OCI-LY1 (cell line): ENCODE data around the gene SLCO2B1.

ENCODE experiments used
- H2AFZ ChIP-seq: fragments of 200-600 bp; sonication (generic), shearing (Covaris generic); 2 replicates; pipeline ENCODE4 v1.6.0; 2014; ENCODE audit warnings: antibody characterized with exemption, mild to moderate bottlenecking, low read length
- H3F3A ChIP-seq: fragments of 200-600 bp; sonication (generic), shearing (Covaris generic); 2 replicates; pipeline ENCODE4 v1.6.0; 2014; ENCODE audit warnings: mild to moderate bottlenecking, antibody characterized with exemption, low read length, moderate library complexity; ENCODE audit not compliant: insufficient read depth
- H3K27ac ChIP-seq: fragments of 200-600 bp; sonication (generic); 2 replicates; pipeline ENCODE4 v1.5.1; 2014; ENCODE audit warnings: low read length, mixed run types, mild to moderate bottlenecking, low read depth; ENCODE audit not compliant: poor library complexity, severe bottlenecking
- H3K27me3 ChIP-seq: fragments of 200-600 bp; sonication (generic); 2 replicates; pipeline ENCODE4 v1.6.0; 2014; ENCODE audit warnings: antibody characterized with exemption, mild to moderate bottlenecking, low read length, moderate library complexity; ENCODE audit not compliant: insufficient read depth
- H3K36me3 ChIP-seq: fragments of 200-600 bp; sonication (generic); 2 replicates; pipeline ENCODE4 v1.6.1; 2014; ENCODE audit warnings: mild to moderate bottlenecking, antibody characterized with exemption, low read length, moderate library complexity, mixed read lengths; ENCODE audit not compliant: insufficient read depth
- H3K4me1 ChIP-seq: fragments of 200-600 bp; sonication (generic); 2 replicates; pipeline ENCODE4 v1.5.1; 2014; ENCODE audit warnings: mild to moderate bottlenecking, low read length, moderate library complexity; ENCODE audit not compliant: insufficient read depth, severe bottlenecking
- H3K4me2 ChIP-seq: fragments of 200-600 bp; sonication (generic), shearing (Covaris generic); 2 replicates; pipeline ENCODE4 v1.6.1; 2014; ENCODE audit warnings: low read length
- H3K4me3 ChIP-seq: fragments of 200-600 bp; sonication (generic); 2 replicates; pipeline ENCODE4 v1.5.1; 2014; ENCODE audit warnings: low read length, low read depth, mild to moderate bottlenecking, mixed read lengths; ENCODE audit not compliant: poor library complexity, severe bottlenecking
- H3K79me2 ChIP-seq: fragments of 200-600 bp; shearing (Covaris generic); 2 replicates; pipeline ENCODE4 v1.6.1; 2016; ENCODE audit warnings: mixed run types, low read length, mixed read lengths; ENCODE audit not compliant: insufficient read depth
- H3K9ac ChIP-seq: fragments of 200-600 bp; sonication (generic), shearing (Covaris generic); 2 replicates; pipeline ENCODE4 v1.6.1; 2014; ENCODE audit warnings: mild to moderate bottlenecking, low read length, mixed read lengths
- H3K9me2 ChIP-seq: fragments of 200-600 bp; sonication (generic), shearing (Covaris generic); 2 replicates; pipeline ENCODE4 v1.6.1; 2014; ENCODE audit warnings: low read depth, mild to moderate bottlenecking, low read length, mixed read lengths
- H3K9me3 ChIP-seq: fragments of 200-600 bp; shearing (Covaris generic); 2 replicates; pipeline ENCODE4 v1.6.1; 2014; ENCODE audit warnings: low read length, mixed read lengths
- H4K20me1 ChIP-seq: fragments of 200-600 bp; sonication (generic), shearing (Covaris generic); 2 replicates; pipeline ENCODE4 v1.6.0; 2016; ENCODE audit warnings: mild to moderate bottlenecking, low read length; ENCODE audit not compliant: insufficient read depth
- CTCF ChIP-seq: fragments of 200-600 bp; sonication (generic), shearing (Covaris generic); IDR thresholded peaks from 2 replicates; pipeline ENCODE4 v1.5.1; 2017; ENCODE audit warnings: mild to moderate bottlenecking, antibody characterized with exemption, low read length, moderate library complexity, mixed read lengths
- EZH2 ChIP-seq: fragments of 200-600 bp; sonication (generic), shearing (Covaris generic); IDR thresholded peaks from 2 replicates; pipeline ENCODE4 v1.8.0; 2017; ENCODE audit warnings: borderline replicate concordance, mixed run types, mild to moderate bottlenecking, antibody characterized with exemption, low read length, moderate library complexity, mixed read lengths

The SLCO2B1 gene

DNA sequence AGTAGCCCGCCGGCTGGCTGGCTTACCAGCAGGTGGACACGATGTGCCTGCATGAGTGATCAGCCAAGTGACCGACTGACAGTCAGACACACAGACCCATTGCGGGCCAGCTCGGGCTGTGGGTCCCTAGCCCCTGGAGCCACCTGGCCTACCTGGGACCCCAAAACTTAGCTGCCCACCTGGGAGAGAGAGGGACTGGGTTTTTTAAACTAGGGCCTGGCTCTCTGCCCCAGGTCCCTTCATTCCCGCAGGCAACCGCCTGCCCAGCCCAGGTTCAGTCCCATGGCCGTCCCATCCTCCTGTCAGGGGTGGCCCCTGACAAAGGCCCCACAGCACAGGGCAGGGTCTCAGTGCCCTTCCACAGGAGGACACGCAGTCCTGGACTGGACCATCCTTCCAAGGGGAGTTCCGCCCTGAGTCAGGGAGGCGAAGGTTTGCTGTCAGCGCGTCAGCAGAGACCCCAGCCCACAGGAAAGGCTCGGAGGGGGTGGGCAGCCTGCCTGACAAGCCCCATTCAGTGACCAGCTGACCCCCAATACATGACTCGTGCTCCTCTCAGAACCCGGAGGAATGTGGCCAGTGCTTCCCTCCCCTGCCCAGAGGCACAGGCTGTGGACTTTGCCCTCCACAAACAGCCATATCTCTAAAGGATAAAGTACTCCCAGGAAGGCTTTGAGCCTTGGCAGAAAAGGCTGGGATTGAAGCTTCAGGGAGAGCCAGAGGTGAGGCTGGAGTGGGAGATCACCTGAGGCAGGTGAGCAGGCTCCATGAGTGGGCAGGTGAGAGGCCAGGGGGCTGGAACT, 8.4 kb downstream of the SLCO2B1 start:
- Histone ChIP-seq H3K9me2 (no peaks in the 10 kb centered on the region), H4K20me1 (no peaks in the 10 kb centered on the region), H3K4me1 (no peaks in the 10 kb centered on the region), H3K9me3 (no peaks in the 10 kb centered on the region), H3F3A (no peaks in the 10 kb centered on the region), H3K27ac (no peak overlapping the region), H3K79me2 (no peaks in the 10 kb centered on the region), H3K9ac (no peak overlapping the region), H3K4me3 (no peak overlapping the region), H2AFZ (no peak overlapping the region), H3K27me3 (peaks cover 3% of the 10 kb centered on the region; the same call in 1 of the 2 replicates), H3K36me3 (no peaks in the 10 kb centered on the region; the same call in 1 of the 2 replicates), H3K4me2 (no peak overlapping the region)
- no peak for TF ChIP-seq CTCF
- TF ChIP-seq EZH2, result no peak

DNA sequence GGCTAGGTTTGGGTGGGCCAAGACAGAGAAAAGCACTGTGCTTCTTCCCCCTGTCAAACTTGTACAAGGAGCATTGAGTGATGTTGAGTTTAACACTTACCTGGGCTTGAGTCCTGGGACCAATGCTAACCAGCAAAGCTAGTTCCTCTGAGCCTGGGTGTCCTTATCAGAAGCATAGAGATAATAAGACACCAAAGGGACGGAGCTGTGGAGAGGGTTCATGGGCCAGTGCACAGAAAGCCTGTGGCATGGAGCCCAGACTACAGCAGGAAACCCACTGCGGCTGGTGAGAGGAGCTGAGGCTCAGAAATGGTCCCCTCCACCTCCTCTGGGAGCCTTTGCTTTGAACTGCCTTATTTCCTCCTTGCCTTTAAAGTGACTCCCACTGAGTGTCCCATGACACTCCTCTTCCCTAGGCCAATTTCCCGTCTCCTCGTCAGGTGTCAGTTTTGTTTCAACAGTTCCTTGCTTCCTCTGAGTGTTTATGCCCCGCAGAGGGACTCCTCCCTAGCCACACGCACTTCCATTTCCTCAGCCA, 9.4 kb downstream of the SLCO2B1 start:
- H3K9me2 ChIP-seq, result no peaks in the 10 kb centered on the region
- no peaks in the 10 kb centered on the region; the same call in 1 of the 2 replicates for H3K36me3 ChIP-seq
- no peaks in the 10 kb centered on the region for H3K4me1 ChIP-seq
- H3K27me3 ChIP-seq, result peaks cover 3% of the 10 kb centered on the region; the same call in 1 of the 2 replicates
- H3F3A ChIP-seq, result no peaks in the 10 kb centered on the region
- TF ChIP-seq EZH2 (no peak), CTCF (no peak)
- no peaks in the 10 kb centered on the region for H3K9me3 ChIP-seq
- no peak overlapping the region for H3K9ac ChIP-seq
- H3K4me2 ChIP-seq, result no peak overlapping the region
- H4K20me1 ChIP-seq, result no peaks in the 10 kb centered on the region
- no peak overlapping the region for H3K27ac ChIP-seq
- H2AFZ ChIP-seq, result no peak overlapping the region
- H3K4me3 ChIP-seq, result no peak overlapping the region
- no peaks in the 10 kb centered on the region for H3K79me2 ChIP-seq

DNA sequence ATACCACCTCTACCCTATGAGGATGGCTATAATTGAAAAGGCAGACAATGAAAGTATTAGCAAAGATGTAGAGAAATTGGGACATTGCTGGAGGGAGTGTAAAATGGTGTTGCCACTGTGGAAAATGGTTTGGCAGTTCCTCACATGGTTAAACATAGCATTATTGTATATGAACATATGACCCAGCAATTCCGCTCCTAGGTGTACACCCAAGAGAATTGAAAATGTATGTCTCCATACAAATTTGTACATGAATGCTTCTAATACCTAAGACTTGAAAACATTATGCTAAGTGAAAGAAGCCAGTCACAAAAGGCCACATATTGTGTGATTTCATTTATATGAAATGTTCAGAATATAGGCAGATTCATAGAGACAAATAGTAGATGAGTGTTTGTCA, 10.0 kb downstream of the SLCO2B1 start:
- Histone ChIP-seq H2AFZ (no peak overlapping the region), H3K27me3 (peaks cover 3% of the 10 kb centered on the region; the same call in 1 of the 2 replicates)

More for the DNA sequence above, 10.0 kb downstream of the SLCO2B1 start:
- Histone ChIP-seq H3K4me2 (no peak overlapping the region), H3F3A (no peaks in the 10 kb centered on the region), H3K27ac (no peak overlapping the region), H3K79me2 (no peaks in the 10 kb centered on the region), H3K9me2 (no peaks in the 10 kb centered on the region), H3K4me3 (no peak overlapping the region), H3K9ac (no peak overlapping the region), H3K36me3 (no peaks in the 10 kb centered on the region; the same call in 1 of the 2 replicates), H3K9me3 (no peaks in the 10 kb centered on the region), H4K20me1 (no peaks in the 10 kb centered on the region), H3K4me1 (no peaks in the 10 kb centered on the region)
- TF ChIP-seq CTCF, result no peak
- no peak for TF ChIP-seq EZH2
